Activated CD8-positive, alpha-beta memory T cell treated with anti-CD3 and anti-CD28 coated beads, Interleukin-2, amount 50 U/mL, for 24 hours (primary cell): ENCODE results near the gene XRCC4.
"Not testable (repeated sequence)": the region's sequence is repeated elsewhere in the genome, so short reads cannot be mapped to it uniquely, and the experiment has no call there.

Experiments
- DNase-seq: peaks from one replicate; pipeline ENCODE4 v3.0.0-alpha.2; 2020; ENCODE audit errors: extremely low read depth

The XRCC4 gene

GRCh38 chr5:83076742-83077661 is at the start of gene XRCC4, which contains the start of gene TMEM167A:
Gene XRCC4 (plus strand): TSS chr5:83077547. CDS start chr5:83104920, 27,373 bp downstream.
Gene TMEM167A (minus strand): TSS chr5:83077394. CDS start chr5:83077323, 71 bp downstream.
- DNase-seq = peak; percentile 90

DNA sequence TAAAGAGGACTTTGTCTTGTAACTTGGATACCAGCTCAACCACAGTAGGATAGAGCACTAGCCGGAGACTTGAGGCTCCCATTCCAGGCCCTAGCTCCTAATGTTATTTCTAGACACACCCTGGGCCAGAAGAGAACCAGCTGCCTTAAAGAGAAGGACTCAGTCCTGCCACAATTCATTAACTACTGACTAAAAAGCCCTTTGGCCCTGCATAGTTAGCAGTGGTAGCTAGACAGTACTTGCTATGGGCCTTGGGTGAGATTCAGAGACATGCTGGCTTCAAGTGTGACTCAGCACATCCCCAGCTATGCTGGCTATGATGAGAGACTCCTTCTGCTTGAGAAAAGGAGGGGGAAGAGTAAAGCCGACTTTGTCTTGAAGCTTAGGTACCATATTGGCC is 47.4 kb upstream of the XRCC4 start:
- no peak for DNase-seq

DNA sequence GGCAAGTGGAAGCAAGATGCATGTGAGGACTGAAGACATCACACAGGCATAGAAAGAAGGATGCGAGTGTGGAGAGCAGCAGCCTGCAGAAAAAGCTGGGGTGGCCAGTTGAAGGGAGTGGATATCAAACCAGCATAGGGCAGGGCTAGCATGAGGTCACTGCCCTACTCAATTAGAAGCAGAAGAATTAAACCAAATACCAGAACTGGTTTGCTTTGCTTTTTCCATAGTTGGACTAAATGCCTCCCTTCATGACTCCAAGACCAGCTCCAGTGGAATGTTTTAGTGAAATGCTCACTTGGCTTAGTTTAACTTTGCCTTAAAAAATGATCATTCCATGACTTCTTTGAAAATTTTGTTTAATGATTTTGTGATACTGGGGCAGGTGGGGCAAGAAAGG is 46.0 kb upstream of the XRCC4 start:
- DNase-seq = no peak

DNA sequence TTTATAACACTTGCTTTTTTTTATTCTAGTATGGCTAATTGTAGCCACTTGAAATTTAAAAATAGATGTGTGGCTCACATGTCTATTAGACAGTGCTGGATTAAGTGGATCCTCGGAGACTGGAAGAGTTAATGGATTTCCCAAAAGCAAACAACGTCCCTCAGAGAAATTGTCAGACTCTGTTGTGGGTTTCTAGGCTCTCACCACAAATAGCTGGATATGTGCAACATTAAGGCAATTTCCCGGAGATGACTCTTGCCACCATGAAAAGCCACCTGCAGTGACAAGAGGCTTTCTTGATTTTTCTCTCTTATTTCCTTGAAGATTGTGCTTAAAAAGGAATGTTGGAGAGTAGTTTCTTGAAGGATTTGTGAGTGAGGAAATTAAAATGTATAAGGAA is 43.3 kb upstream of the XRCC4 start:
- no peak for DNase-seq

GRCh38 chr5:83034528-83035207 is 42.7 kb upstream of the XRCC4 start:
- DNase-seq = no peak

GRCh38 chr5:83035373-83036100 is 41.8 kb upstream of the XRCC4 start:
- DNase-seq = no peak

GRCh38 chr5:83036991-83037575 is 40.3 kb upstream of the XRCC4 start:
- no peak for DNase-seq

DNA sequence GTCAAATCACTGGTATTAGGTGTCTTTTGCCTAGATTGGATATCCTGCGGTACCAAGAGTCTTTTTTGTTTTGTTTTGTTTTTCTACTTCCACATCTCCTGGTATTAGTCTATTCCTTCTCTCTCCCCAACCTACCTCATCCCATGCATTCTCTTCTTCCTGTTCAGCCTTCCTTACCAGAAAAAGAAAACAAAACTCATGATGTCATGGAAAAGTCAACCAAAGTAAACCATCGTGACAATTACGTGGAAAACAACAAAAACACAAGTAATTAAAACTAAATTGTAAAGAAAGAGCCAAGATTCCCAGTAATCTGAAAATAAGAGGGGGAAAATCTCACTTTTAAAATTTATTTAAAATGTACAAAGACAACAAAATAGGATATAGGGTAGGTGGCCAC is 38.4 kb upstream of the XRCC4 start:
- no peak for DNase-seq

GRCh38 chr5:83042507-83042906 is 34.8 kb upstream of the XRCC4 start:
- no peak for DNase-seq

- DNase-seq = no peak
Measured at GRCh38 chr5:83044926-83045325, 32.4 kb upstream of the XRCC4 start.

- DNase-seq = no peak
Measured at GRCh38 chr5:83048277-83048676, 29.1 kb upstream of the XRCC4 start.

GRCh38 chr5:83048811-83049210 is 28.5 kb upstream of the XRCC4 start:
- DNase-seq = no peak

DNA sequence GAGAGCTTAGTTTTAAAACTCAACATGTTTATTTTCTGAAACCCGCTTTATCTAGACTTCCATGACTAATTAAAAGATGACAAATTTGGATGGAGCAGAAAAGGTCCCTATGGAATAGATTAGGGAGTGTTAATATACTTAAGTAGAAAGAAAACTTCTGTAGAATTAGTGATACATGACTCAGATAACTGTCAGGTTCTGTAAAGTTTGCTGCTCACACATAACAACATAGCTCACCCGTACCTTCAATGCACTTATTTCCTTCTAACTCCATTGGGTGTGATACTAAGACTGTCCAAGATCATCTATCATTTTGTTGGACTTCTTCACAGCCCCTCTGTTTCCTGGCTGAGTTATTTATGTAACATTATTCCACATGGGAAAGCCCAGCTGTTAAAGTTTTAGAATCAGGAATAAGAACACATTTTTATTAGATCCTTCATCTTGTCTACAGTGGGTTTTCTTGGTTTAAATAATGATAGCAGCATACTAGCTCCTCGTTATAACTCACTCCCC is 27.9 kb upstream of the XRCC4 start:
- no peak for DNase-seq

- DNase-seq = no peak
Measured at GRCh38 chr5:83050723-83051340, 26.5 kb upstream of the XRCC4 start.

DNA sequence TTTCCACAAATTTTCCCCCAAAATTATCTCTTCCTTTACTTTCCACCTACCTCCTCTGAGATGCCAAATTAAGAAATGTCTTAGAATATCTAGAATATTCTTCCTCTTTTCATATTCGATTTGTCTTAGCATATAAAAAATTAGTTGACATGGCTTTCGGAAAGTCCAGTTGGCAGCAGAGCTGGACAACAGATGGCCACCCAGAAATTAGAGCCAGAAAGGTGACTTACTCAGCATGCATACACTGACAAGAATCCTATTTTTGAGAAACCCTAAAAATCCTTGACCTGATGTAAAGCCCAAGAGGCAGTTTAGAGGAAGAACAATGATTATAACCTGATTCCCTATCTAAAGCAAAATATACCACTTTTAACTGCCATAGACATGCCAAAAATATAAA is 22.2 kb upstream of the XRCC4 start:
- no peak for DNase-seq

DNA sequence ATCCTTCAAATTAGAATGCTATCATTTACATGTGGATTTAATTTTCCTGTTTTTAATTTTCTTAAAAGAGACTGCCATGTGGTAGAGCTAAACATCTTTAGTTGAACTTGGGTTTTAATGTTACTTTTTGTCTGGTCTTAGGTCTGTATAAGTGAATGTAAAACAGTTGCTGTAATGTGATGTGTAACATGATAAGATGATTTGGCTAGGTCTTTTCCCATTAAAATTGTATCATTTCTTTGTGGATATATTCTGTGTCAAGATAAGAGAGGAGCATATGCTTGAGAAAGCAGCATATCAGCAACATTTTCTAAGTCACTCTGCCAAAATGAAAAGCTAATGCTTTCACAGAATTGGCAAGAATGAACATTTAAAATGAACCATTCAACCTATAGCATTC is 18.6 kb upstream of the XRCC4 start:
- no peak for DNase-seq

DNA sequence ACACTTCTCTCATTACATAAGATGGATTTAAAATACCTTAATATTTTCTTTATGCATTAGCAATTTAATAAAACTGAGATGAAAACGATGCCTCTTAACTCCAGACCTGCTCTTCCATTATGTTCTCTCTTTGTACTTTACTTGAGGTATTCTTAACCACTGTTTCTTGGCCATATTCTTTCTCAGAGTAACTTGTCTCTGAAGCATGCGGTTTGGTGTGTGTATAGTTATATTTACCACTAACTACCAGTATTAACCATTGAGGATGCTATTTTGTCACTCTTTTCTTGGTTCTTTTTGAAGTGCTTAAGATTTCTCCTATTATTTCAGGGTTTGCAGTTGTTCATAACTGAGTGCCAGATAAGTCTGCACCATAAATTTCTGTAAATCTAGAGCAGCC is 18.0 kb upstream of the XRCC4 start:
- DNase-seq = no peak

GRCh38 chr5:83066548-83067110 is 10.7 kb upstream of the XRCC4 start:
- no peak for DNase-seq

DNA sequence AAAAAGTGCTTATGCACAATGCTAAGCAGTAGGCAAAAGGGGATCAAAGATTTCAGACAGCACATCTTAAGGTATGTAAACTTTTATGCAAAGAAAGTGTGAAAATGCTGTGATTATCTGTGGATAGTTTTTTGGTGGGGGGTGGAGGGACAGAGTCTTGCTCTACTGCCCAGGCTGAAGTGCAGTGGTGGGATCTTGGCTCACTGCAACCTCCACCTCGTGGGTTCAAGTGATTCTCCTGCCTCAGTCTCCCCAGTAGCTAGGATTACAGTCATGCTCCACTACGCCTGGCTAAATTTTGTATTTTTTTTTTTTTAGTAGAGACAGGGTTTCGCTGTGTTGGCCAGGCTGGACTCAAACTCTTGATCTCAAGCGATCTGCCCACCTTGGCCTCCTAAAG is 10.0 kb upstream of the XRCC4 start:
- DNase-seq = not testable (repeated sequence)

DNA sequence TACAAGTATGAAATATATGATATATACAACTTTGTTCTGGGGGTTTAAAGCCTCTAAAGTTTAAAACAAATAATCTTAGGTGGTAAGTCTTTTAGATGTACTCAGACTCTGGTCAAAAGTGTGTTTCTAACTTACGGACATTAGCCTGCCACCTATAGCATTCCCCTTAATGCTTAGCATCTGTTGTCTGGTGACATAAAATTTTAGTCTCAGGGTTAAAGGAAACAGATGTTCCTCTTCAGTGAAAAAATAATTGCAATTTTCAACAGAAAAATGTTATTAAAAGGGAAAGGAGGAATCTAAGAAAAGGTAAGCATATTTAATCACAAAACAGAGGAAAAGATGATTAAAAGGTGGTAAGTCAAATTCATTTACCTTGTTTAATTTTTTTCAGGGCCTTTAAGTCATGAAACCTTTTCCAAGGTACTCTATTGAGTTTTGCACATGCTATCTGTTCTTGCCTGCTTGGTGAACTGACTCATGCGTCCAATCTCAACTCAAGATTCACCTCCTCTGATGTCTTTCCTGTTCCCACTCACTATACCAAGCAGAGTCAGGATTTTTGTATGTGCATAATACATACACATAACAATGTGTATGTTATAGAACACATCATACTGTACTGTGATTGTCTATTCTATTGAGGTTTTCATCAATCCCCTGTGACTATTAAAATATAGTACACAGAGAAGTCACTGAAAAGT is 8.1 kb upstream of the XRCC4 start:
- no peak for DNase-seq
